Left cardiac atrium (tissue), 4 donors: ENCODE data around the gene TMEM178B. TPM values are rescaled to one million over a fixed set of nuclear protein-coding genes. Genes with fewer than 3 reads are reported as not detected.

Experiments
- ATAC-seq, 2 donors: fragments of 200-7000 bp; cut with Tn5 transposase; one replicate each; pipeline ENCODE4 v1.9.1; 2020; ENCODE audit warnings: mild to moderate bottlenecking in 2 of 2, moderate library complexity in 2 of 2
- DNase-seq: peaks from one replicate; pipeline ENCODE4 v3.0.0-alpha.2; 2020
- intact Hi-C, 2 donors: fragments of 100-400 bp; cut with DNase I; formaldehyde crosslinking; loops; one replicate each; pipeline versions ENCODE4 v1.14.1 to v1.15.1; 2022 to 2023
- total RNA-seq, 2 donors: library from RNA; stranded (reverse); fragmentation: NEBNext Ultra II Directional; extraction: Animal tissue kit (Norgen Biotek cat#: 25700); gene quantifications; one replicate each; pipeline ENCODE4 v1.2.1, GENCODE V29; 2021
- donor health status: DM: no; HTN: yes; CAD: no.
- donor health status: DM: no; HTN: yes; CAD: no; lungs with severe emphysema.
- donor health status: DM: yes; HTN: yes; CAD: no.
- donor health status: Dilated cardiomyopathy.

Gene TMEM178B
- total RNA-seq, 2 donors from 2014 or later = 24.4 to 29.9 TPM

- DNase-seq = no peak
- peak in 1 of 2 donors; percentile 76 for ATAC-seq
- intact Hi-C loops = no loop called here
Measured at GRCh38 chr7:141276031-141276430, 202.2 kb downstream of the TMEM178B start.

GRCh38 chr7:141280100-141280499 lies 206.2 kb downstream of the TMEM178B start:
- DNase-seq (no peak), ATAC-seq (peak; percentile 24 to 48)
- intact Hi-C loops = no loop called here

GRCh38 chr7:141281311-141281710 lies 207.4 kb downstream of the TMEM178B start:
- ATAC-seq (peak in 1 of 2 donors; percentile 62), DNase-seq (no peak)
- intact Hi-C loops = no loop called here

- no peak for DNase-seq
Measured at GRCh38 chr7:141286522-141286921, 212.7 kb downstream of the TMEM178B start.

GRCh38 chr7:141287936-141288335 lies 214.1 kb downstream of the TMEM178B start:
- no peak for ATAC-seq
- intact Hi-C loops = no loop called here

More at GRCh38 chr7:141286522-141286921, 212.7 kb downstream of the TMEM178B start:
- intact Hi-C loops = no loop called here
- peak; percentile 15 to 51 for ATAC-seq

GRCh38 chr7:141288626-141289025 lies 214.8 kb downstream of the TMEM178B start:
- intact Hi-C loops = no loop called here
- ATAC-seq (no peak), DNase-seq (no peak)

More at GRCh38 chr7:141287936-141288335, 214.1 kb downstream of the TMEM178B start:
- no peak for DNase-seq

- ATAC-seq (no peak), DNase-seq (no peak)
- intact Hi-C loops = no loop called here
Measured at GRCh38 chr7:141290365-141290764, 216.5 kb downstream of the TMEM178B start.

- peak in 1 of 2 donors; percentile 62 for ATAC-seq
- intact Hi-C loops = no loop called here
Measured at GRCh38 chr7:141290973-141291372, 217.1 kb downstream of the TMEM178B start.

GRCh38 chr7:141291541-141291940 lies 217.7 kb downstream of the TMEM178B start:
- ATAC-seq (no peak), DNase-seq (no peak)
- intact Hi-C loops = no loop called here

More at GRCh38 chr7:141290973-141291372, 217.1 kb downstream of the TMEM178B start:
- no peak for DNase-seq

- no peak for ATAC-seq
- DNase-seq = no peak
- intact Hi-C loops = no loop called here
Measured at GRCh38 chr7:141294143-141294829, 220.4 kb downstream of the TMEM178B start.

GRCh38 chr7:141295367-141295895 lies 221.6 kb downstream of the TMEM178B start:
- DNase-seq = no peak
- intact Hi-C loops = no loop called here
- ATAC-seq = no peak

GRCh38 chr7:141300816-141301215 lies 227.0 kb downstream of the TMEM178B start:
- ATAC-seq = no peak
- intact Hi-C loops = loop anchor here in 1 of 2 donors (5.0 kb wide), 1 partner anchor 61 kb away; no protein-coding TSS in a partner anchor
- DNase-seq = no peak

GRCh38 chr7:141301544-141301943 lies 227.7 kb downstream of the TMEM178B start:
- DNase-seq = peak; percentile 28
- ATAC-seq = peak; percentile 65 to 84
- intact Hi-C loops = loop anchor here in 1 of 2 donors (5.0 kb wide), 1 partner anchor 61 kb away; no protein-coding TSS in a partner anchor

GRCh38 chr7:141302617-141303016 lies 228.8 kb downstream of the TMEM178B start:
- intact Hi-C loops = loop anchor here in 1 of 2 donors (5.0 kb wide), 1 partner anchor 60 kb away; no protein-coding TSS in a partner anchor
- ATAC-seq = peak; percentile 91 to 93

GRCh38 chr7:141304291-141304690 lies 230.4 kb downstream of the TMEM178B start:
- DNase-seq (no peak), ATAC-seq (no peak)
- intact Hi-C loops = loop anchor here in 1 of 2 donors (5.0 kb wide), 1 partner anchor 58 kb away; no protein-coding TSS in a partner anchor

More at GRCh38 chr7:141302617-141303016, 228.8 kb downstream of the TMEM178B start:
- no peak for DNase-seq

- intact Hi-C loops = no loop called here
- DNase-seq = no peak
- no peak for ATAC-seq
Measured at GRCh38 chr7:141306081-141306480, 232.2 kb downstream of the TMEM178B start.

- ATAC-seq (peak in 1 of 2 donors; percentile 23), DNase-seq (no peak)
- intact Hi-C loops = no loop called here
Measured at GRCh38 chr7:141312395-141312794, 238.5 kb downstream of the TMEM178B start.

GRCh38 chr7:141312828-141313521 lies 239.1 kb downstream of the TMEM178B start:
- intact Hi-C loops = no loop called here
- ATAC-seq (peak in 1 of 2 donors; percentile 42), DNase-seq (no peak)

GRCh38 chr7:141313896-141314295 lies 240.0 kb downstream of the TMEM178B start:
- ATAC-seq = no peak
- intact Hi-C loops = no loop called here
- no peak for DNase-seq
